ELR (cell line): ENCODE measurements around the gene OR52A5.
"Not testable (repeated sequence)": the region's sequence is repeated elsewhere in the genome, so short reads cannot be mapped to it uniquely, and the experiment has no call there.

Experiments used
- DNase-seq: peaks from one replicate; pipeline ENCODE4 v3.0.0-alpha.2; 2015; ENCODE audit warnings: low read depth

OR52A5 gene

DNA sequence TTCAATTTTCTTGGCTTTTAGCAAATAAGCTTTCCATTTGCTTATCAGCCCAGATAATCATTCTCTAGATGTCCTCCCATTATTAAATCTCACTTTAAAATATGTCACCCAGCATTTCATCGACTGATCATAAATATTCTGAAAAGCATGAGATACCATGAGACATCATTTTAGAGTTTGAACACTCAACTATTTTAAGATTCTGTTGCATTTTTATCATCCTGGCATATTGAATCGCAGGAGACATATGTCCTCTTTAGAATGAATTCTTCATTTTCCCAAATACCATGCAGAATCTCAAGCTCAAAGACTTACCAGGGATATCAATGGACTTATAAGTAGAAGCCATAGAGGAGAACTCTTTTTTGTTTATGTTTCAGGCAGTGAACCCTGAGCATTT is at the start of gene OR52A5:
Gene OR52A5 (minus strand): TSS at position 361 of the 400 bp plus-strand sequence. CDS start 5,714 bp downstream, outside the sequence.
- no peak for DNase-seq

DNA sequence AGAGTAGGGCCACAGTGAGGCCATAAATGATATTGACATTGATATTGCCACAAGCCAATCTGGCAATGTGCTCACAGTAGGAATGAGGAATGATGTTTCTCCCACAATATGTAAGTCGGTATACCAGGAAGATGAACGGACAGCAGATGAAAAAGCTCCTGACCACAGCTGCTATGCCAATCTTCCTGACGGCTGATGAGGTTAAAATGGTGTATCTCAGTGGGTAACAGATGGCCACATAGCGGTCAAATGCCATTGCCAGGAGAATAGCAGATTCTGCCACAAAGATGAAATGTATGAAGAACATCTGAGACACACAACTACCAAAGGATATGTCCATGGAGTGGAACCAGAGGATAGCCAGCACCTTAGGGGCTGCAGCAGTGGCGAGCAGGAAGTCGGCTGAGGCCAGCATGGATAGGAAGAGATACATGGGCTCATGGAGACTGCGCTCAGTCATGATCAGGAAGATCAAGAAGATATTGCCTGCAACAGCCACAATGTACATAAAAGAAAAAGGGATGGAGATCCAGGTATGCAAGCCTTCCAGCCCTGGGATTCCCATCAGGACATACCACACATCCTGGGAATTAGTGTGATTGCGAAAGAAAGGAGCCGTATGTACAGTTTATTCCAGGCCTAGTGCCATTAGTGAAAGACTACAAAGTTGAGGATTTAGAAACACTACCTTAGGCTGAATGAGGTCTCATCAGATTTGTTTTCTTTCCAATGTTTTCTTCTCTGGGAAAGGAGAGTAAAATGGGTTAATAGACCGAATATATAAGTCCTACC is 40.1 kb upstream of the OR52A5 start:
- no peak for DNase-seq

GRCh38 chr11:5174934-5175333 is 36.8 kb upstream of the OR52A5 start:
- DNase-seq = no peak

DNA sequence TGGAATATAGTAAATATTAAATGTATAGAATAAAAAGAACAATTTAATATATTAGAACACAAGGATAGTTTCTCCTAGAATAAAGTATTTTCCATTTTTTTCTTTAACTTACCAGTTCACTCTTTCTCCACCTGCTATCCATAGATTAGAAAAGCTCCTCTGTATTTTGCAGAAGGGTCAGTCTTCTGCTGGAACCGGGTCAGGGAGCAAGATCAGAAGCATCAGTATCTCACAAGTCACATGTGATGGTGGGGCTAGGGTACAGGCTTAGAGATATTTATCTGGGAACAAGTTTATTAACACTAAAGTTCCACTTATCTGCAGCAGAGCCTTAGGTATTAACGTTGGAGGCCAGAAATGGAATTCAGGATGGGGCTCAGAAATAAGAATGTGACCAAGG is 33.7 kb upstream of the OR52A5 start:
- no peak for DNase-seq

DNA sequence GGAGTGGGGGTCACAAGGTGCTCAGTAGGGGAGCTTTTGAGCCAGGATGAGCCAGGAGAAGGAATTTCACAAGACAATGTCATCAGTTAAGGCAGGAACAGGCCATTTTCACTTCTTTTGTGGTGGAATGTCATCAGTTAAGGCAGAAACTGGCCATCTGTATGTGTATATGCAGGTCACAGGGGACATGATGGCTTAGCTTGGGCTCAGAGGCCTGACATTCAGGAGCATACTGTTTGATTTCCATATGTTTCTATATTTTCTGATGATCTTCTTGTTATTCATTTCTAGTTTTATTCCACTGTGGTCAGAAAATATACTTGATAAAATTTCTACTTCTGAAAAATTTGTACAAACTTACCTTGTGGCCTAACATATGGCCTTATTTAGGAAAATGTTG is 27.7 kb upstream of the OR52A5 start:
- DNase-seq = not testable (repeated sequence)

- not testable (repeated sequence) for DNase-seq
Observed at GRCh38 chr11:5164807-5165206, 26.7 kb upstream of the OR52A5 start.

DNA sequence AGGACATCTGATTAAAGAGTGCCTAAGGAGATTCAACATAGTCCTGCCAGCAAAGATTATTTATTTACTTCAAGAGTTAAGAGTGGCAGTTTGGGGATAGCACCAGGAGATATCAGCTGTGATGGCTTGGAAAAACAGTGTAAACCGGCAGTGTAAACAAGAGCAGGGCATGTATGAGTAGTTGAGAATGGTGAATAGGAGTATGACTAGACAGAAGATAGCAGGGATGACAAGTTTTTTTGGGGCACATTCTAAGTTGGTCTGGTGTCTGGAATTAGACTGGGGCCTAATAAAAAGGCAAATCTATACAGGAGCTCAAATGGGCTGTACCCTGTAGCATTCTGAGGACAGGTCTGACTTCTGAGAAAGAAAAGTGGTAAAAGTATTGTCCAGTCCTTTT is 22.9 kb upstream of the OR52A5 start:
- not testable (repeated sequence) for DNase-seq

GRCh38 chr11:5160217-5160616 is 22.1 kb upstream of the OR52A5 start:
- DNase-seq = not testable (repeated sequence)

- no peak for DNase-seq
Observed at GRCh38 chr11:5159806-5160205, 21.6 kb upstream of the OR52A5 start.

- DNase-seq = no peak
Observed at GRCh38 chr11:5154657-5155056, 16.5 kb upstream of the OR52A5 start, which contains the start of gene OR52A1. TSS of gene OR52A1 (minus strand) at chr11:5154757. CDS start at chr11:5152369, 2,388 bp downstream.

DNA sequence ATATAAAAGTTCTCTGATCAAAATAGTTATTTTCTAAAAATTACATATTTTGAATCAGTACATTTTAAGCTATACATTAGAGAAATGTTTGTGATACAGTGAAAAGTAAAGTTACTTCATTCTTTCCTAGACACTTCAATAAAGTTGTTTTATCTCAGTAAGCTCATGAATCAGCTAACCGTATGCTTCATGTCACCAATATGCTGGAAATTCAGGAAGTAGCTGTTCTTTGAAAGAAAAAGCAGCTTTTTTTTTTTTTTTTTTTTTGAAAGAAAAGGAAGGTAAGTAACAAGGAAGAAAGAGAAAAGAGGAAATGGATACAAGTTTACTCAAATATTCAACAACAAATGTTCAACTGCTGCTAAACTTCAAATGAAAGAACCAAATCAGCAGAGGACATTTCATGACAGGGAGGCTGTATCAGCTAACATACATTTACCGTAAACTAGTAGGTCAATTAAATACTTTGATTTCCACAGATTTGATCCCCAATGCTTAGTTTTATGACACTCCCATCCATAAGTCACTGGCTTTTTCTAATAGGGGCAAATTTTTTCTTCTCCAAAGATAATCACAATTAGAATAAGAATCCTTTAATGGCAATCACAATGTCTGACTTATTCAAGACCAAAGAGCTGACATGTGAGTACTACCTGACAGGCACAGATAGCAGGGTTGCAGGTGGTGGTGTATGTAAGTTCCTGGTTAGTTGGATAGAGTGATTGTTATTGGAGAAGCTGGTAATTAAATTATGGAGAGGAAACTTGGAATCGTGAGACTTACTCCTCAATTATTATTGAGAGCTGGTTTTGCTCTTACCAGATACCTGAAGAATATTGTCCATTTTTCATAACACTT is 15.6 kb upstream of the OR52A5 start:
- no peak for DNase-seq

GRCh38 chr11:5151713-5152153 is 13.6 kb upstream of the OR52A5 start:
- DNase-seq = no peak

- DNase-seq = not testable (repeated sequence)
Observed at GRCh38 chr11:5144206-5144605, 6.0 kb upstream of the OR52A5 start.

- no peak for DNase-seq
Observed at GRCh38 chr11:5137014-5137413, 1.1 kb downstream of the OR52A5 start.

- no peak for DNase-seq
Observed at GRCh38 chr11:5136261-5136660, 1.9 kb downstream of the OR52A5 start.

- no peak for DNase-seq
Observed at GRCh38 chr11:5131584-5132335, 6.4 kb downstream of the OR52A5 start.

DNA sequence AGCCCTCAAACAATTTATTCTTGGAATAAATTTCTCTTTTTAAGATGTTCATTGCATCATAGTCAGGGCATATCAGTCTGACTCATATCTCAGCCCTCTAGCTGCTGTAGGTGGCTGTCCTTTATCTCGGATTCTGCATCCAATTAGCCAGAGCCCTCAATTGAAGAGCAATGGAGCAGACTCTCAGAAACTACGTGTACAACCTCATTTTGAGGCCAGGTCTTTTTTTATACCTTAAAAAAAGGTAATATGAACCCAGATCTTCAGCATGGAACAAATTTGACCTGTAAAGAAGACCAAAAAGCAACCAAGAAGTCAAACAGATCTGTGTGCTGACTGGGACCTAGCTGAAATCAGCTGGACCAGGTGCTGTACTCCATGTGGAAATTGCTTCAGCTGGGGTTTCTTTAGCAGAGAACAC is 8.7 kb downstream of the OR52A5 start:
- DNase-seq = peak; percentile 14

GRCh38 chr11:5124891-5125620 is 13.1 kb downstream of the OR52A5 start:
- no peak for DNase-seq

- DNase-seq = peak; percentile 79
Observed at GRCh38 chr11:5123802-5124521, 14.2 kb downstream of the OR52A5 start.

- DNase-seq = no peak
Observed at GRCh38 chr11:5118893-5119292, 19.3 kb downstream of the OR52A5 start.

DNA sequence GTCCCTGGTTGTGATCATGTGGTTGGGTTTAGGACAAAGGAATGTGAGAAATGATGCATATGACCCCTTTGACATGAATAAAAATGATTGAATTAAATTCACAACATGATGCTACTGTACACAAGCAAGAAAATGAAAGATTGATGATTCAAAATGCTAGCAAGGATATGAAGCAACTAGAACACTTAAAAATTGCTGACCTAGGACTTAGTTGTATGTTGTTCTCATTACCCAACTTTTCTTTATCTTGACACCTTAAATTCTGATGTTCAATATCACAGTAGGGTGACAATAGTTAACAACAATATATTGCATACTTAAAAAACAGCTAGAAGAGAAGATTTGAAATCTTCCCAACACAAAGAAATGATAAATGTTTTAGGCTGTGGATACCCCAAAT is 20.6 kb downstream of the OR52A5 start:
- DNase-seq = no peak
